Tibial nerve (tissue), 4 donors: ENCODE data around the gene WDR37.

Source experiments
- EP300 ChIP-seq, 2 donors: sonication (generic); formaldehyde crosslinking; IDR thresholded peaks; one replicate each; pipeline ENCODE4 v1.6.1; 2017; ENCODE audit warnings: antibody characterized with exemption in 2 of 2, mild to moderate bottlenecking in 1 of 2
- POLR2A ChIP-seq, 2 donors: fragments of 450-650 bp; IDR thresholded peaks; one replicate each; pipeline ENCODE4 v1.6.1; 2017; ENCODE audit warnings: antibody characterized with exemption in 2 of 2, mild to moderate bottlenecking in 2 of 2, moderate library complexity in 2 of 2
- TF ChIP-seq, protein P1 (sequence below), 5 experiments: fragments of 200-600 bp in 3 of 5; fragments of 450-650 bp in 2 of 5; sonication (generic) in 3 of 5; IDR thresholded peaks; one replicate each; pipeline ENCODE4 v1.5.1; 2016 to 2019; ENCODE audit warnings: antibody characterized with exemption in 5 of 5, mild to moderate bottlenecking in 3 of 5, moderate library complexity in 2 of 5

DNA sequence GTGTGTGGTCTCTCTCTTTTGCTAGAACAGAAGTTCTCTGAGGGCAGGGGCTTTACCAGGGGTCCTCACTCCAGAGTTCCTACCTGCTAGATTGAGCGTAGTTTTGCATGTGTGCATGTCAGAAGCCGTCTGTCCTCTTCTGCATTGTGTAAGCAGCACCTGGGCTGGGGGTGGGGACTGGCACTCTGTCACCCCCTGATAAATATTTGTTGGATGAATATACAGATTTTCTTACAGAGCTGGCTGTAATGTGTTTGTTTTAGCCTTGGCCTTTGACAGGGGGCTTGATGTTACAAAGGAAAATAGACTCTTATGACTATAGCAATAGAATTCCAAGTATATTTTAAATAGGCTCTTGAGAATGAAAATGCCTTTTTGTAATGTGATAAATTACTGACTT is 46.6 kb downstream of the WDR37 start:
- TF ChIP-seq, protein P1, sequence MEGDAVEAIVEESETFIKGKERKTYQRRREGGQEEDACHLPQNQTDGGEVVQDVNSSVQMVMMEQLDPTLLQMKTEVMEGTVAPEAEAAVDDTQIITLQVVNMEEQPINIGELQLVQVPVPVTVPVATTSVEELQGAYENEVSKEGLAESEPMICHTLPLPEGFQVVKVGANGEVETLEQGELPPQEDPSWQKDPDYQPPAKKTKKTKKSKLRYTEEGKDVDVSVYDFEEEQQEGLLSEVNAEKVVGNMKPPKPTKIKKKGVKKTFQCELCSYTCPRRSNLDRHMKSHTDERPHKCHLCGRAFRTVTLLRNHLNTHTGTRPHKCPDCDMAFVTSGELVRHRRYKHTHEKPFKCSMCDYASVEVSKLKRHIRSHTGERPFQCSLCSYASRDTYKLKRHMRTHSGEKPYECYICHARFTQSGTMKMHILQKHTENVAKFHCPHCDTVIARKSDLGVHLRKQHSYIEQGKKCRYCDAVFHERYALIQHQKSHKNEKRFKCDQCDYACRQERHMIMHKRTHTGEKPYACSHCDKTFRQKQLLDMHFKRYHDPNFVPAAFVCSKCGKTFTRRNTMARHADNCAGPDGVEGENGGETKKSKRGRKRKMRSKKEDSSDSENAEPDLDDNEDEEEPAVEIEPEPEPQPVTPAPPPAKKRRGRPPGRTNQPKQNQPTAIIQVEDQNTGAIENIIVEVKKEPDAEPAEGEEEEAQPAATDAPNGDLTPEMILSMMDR (IDR thresholded peaks at IDR 0.05) = no peak
- no peak for TF ChIP-seq EP300 (IDR thresholded peaks at IDR 0.05)
- TF ChIP-seq POLR2A (IDR thresholded peaks at IDR 0.05) = no peak
